A549 (cell line): ENCODE measurements around the gene MTMR12. TPM values are rescaled to one million over a fixed set of nuclear protein-coding genes. Genes with fewer than 3 reads are reported as not detected.

Experiments
- polyA plus RNA-seq, 4 experiments: library from polyadenylated mRNA; depleted of rRNA in 3 of 4; stranded (reverse); fragments of >200 nt; fragmentation: RNase III in 1 of 4; extraction: RNeasy Plus Mini Kit Qiagen cat#74134 plus additional on column Dnase treatment in 1 of 4; gene quantifications; 2 replicates in 3 of 4; 3 replicates in 1 of 4; pipeline ENCODE4 v1.2.3, GENCODE V29; 2011 to 2017
- small RNA-seq, 6 experiments: library from RNA; depleted of rRNA; stranded (forward); fragments of <200 nt; gene quantifications; one replicate each; pipeline ENCODE3, GENCODE V24; 2012

MTMR12 gene
- polyA plus RNA-seq, 2 of the 4 experiments (the other 2 are of a cell fraction) = 14.3 to 29.8 TPM

Small RNAs within 50 kb of the gene (small RNA-seq; reads per million reads assigned to genes)
- gene RNU6-1079P (0 to 1.8 (median 0.43) reads per million in 6 experiments), gene RNU6-378P (0.16 to 3.8 (median 0.51) reads per million in 6 experiments)

Other genes with a start within 250 kb of the MTMR12 start
- 62.4 and 78.7 TPM in 2 replicates for gene GOLPH3, start 138.6 kb downstream of the MTMR12 start, polyA plus RNA-seq (2011; rRNA removed)
- gene GOLPH3, start 138.6 kb downstream of the MTMR12 start, polyA plus RNA-seq (2017; fragmentation: RNase III; extraction: RNeasy Plus Mini Kit Qiagen cat#74134 plus additional on column Dnase treatment) = 50.9 to 58.0 TPM (median 57.8 TPM) in 3 replicates
- gene ZFR, start 131.8 kb upstream of the MTMR12 start, polyA plus RNA-seq (2011; rRNA removed) = 104 and 107 TPM in 2 replicates
- 65.6 to 72.1 TPM (median 69.6 TPM) in 3 replicates for gene ZFR, start 131.8 kb upstream of the MTMR12 start, polyA plus RNA-seq (2017; fragmentation: RNase III; extraction: RNeasy Plus Mini Kit Qiagen cat#74134 plus additional on column Dnase treatment)